Measurements from ENCODE around the gene AVPI1.
A peak's percentile ranks its signal among the peaks of the same experiment; 100 is the strongest.
"Not testable (repeated sequence)": the region's sequence is repeated elsewhere in the genome, so short reads cannot be mapped to it uniquely, and the experiment has no call there.

AVPI1 gene

GRCh38 chr10:97640174-97640867 is 46.7 kb downstream of the AVPI1 start, which contains the start of gene PI4K2A:
TSS of gene PI4K2A (plus strand) at chr10:97640671. CDS start at chr10:97640743, 72 bp downstream.
- H3K4me3 ChIP-seq (ENCODE audit: control insufficient read depth, low read depth, low read length): peak within 1 kb of the TSS; percentile 66
- peak; percentile 96 for DNase-seq (ENCODE audit: low read depth)
- no peak for TF ChIP-seq CTCF (IDR thresholded peaks at IDR 0.05; ENCODE audit: control insufficient read depth, insufficient read depth, low read depth, low read length, missing control alignments)

GRCh38 chr10:97639090-97639489 is 48.0 kb downstream of the AVPI1 start:
- DNase-seq (ENCODE audit: low read depth); H3K4me3 ChIP-seq (ENCODE audit: control insufficient read depth, low read depth, low read length): not testable (repeated sequence)

- H3K4me3 ChIP-seq (ENCODE audit: control insufficient read depth, low read depth, low read length): no peak overlapping the region
- DNase-seq (ENCODE audit: low read depth): no peak
- no peak for TF ChIP-seq CTCF (IDR thresholded peaks at IDR 0.05; ENCODE audit: control insufficient read depth, insufficient read depth, low read depth, low read length, missing control alignments)
Observed at GRCh38 chr10:97635577-97635976, 51.5 kb downstream of the AVPI1 start.

GRCh38 chr10:97633921-97634320 is 53.1 kb downstream of the AVPI1 start:
- TF ChIP-seq CTCF (IDR thresholded peaks at IDR 0.05; ENCODE audit: control insufficient read depth, insufficient read depth, low read depth, low read length, missing control alignments): no peak
- peak overlapping the region; percentile 88; the same call in 1 of the 2 replicates for H3K4me3 ChIP-seq (ENCODE audit: control insufficient read depth, low read depth, low read length)
- no peak for DNase-seq (ENCODE audit: low read depth)

- TF ChIP-seq CTCF (IDR thresholded peaks at IDR 0.05; ENCODE audit: control insufficient read depth, insufficient read depth, low read depth, low read length, missing control alignments): no peak
- H3K4me3 ChIP-seq (ENCODE audit: control insufficient read depth, low read depth, low read length): peak within 1 kb of the TSS; percentile 88
- peak; percentile 57 for DNase-seq (ENCODE audit: low read depth)
Observed at GRCh38 chr10:97632949-97633884, 53.8 kb downstream of the AVPI1 start, which contains the start of gene MORN4. TSS of gene MORN4 (minus strand) at chr10:97633500. CDS start at chr10:97619653, 13,847 bp downstream.

- no peak overlapping the region for H3K4me3 ChIP-seq (ENCODE audit: control insufficient read depth, low read depth, low read length)
- DNase-seq (ENCODE audit: low read depth): no peak
- no peak for TF ChIP-seq CTCF (IDR thresholded peaks at IDR 0.05; ENCODE audit: control insufficient read depth, insufficient read depth, low read depth, low read length, missing control alignments)
Observed at GRCh38 chr10:97631098-97631497, 55.9 kb downstream of the AVPI1 start.

- no peak overlapping the region for H3K4me3 ChIP-seq (ENCODE audit: control insufficient read depth, low read depth, low read length)
- TF ChIP-seq CTCF (IDR thresholded peaks at IDR 0.05; ENCODE audit: control insufficient read depth, insufficient read depth, low read depth, low read length, missing control alignments): no peak
- DNase-seq (ENCODE audit: low read depth): no peak
Observed at GRCh38 chr10:97629289-97629688, 57.8 kb downstream of the AVPI1 start.

Data from AG09309 (cell line).